Activated T-helper 17 cell treated with anti-CD3 and anti-CD28 coated beads, Interleukin-2, amount 50 U/mL, for 72 hours (primary cell): ENCODE measurements around the gene VCP. TPM values are rescaled to one million over a fixed set of nuclear protein-coding genes. Genes with fewer than 3 reads are reported as not detected.

ENCODE experiments used
- ATAC-seq: fragments of 150-1000 bp; cut with Tn5 transposase; replicated peaks from 2 replicates; pipeline ENCODE4 v1.10.0; 2021; ENCODE audit warnings: mild to moderate bottlenecking, moderate library complexity
- H3K27ac Mint-ChIP-seq: one replicate; pipeline ENCODE4 v1.8.0; 2022; ENCODE audit warnings: mixed read lengths
- H3K27me3 Mint-ChIP-seq: one replicate; pipeline ENCODE4 v1.8.0; 2022; ENCODE audit warnings: mixed read lengths
- H3K36me3 Mint-ChIP-seq: one replicate; pipeline ENCODE4 v1.8.0; 2022; ENCODE audit warnings: low read depth, mild to moderate bottlenecking, mixed read lengths
- H3K4me1 Mint-ChIP-seq: one replicate; pipeline ENCODE4 v1.8.0; 2022; ENCODE audit warnings: mixed read lengths
- H3K4me3 Mint-ChIP-seq: one replicate; pipeline ENCODE4 v1.8.0; 2022; ENCODE audit warnings: mild to moderate bottlenecking, mixed read lengths
- H3K9me3 Mint-ChIP-seq: one replicate; pipeline ENCODE4 v1.8.0; 2022; ENCODE audit warnings: mixed read lengths
- total RNA-seq, 2 donors: library from RNA; stranded (reverse); gene quantifications; one replicate each; pipeline ENCODE4 v1.2.3, GENCODE V29; 2022

Gene VCP
- total RNA-seq = 100 to 1,000 TPM; 235 to 322 TPM

GRCh38 chr9:35072461-35073278, at the start of gene VCP:
VCP (minus strand) TSS chr9:35072625; CDS start chr9:35072353, 272 bp downstream.
- peak within 1 kb of the TSS; percentile 97 for H3K27ac Mint-ChIP-seq
- peak within 1 kb of the TSS; percentile 89 for H3K4me3 Mint-ChIP-seq
- H3K36me3 Mint-ChIP-seq = peaks cover 96% of the 10 kb centered on the region
- no peaks in the 10 kb centered on the region for H3K9me3 Mint-ChIP-seq
- ATAC-seq = peak; percentile 89
- peaks cover 51% of the 10 kb centered on the region for H3K4me1 Mint-ChIP-seq
- no peaks in the 10 kb centered on the region for H3K27me3 Mint-ChIP-seq

- H3K27me3 Mint-ChIP-seq = no peaks in the 10 kb centered on the region
- H3K36me3 Mint-ChIP-seq = no peaks in the 10 kb centered on the region
- H3K27ac Mint-ChIP-seq = peak overlapping the region; percentile 83
- peak; percentile 70 for ATAC-seq
- H3K4me3 Mint-ChIP-seq = peak overlapping the region; percentile 80
- H3K4me1 Mint-ChIP-seq = peaks cover 23% of the 10 kb centered on the region
- no peaks in the 10 kb centered on the region for H3K9me3 Mint-ChIP-seq
Observed at GRCh38 chr9:35116898-35117551, 44.6 kb upstream of the VCP start.

GRCh38 chr9:35116539-35116897, 44.1 kb upstream of the VCP start:
- no peak for ATAC-seq

GRCh38 chr9:35115680-35116538, 43.5 kb upstream of the VCP start, which contains the start of gene ATOSB:
ATOSB (minus strand) TSS chr9:35115862; CDS start chr9:35108274, 7,588 bp downstream.
- Mint-ChIP-seq H3K4me3 (peak within 1 kb of the TSS; percentile 80), H3K36me3 (no peaks in the 10 kb centered on the region), H3K27me3 (no peaks in the 10 kb centered on the region), H3K9me3 (no peaks in the 10 kb centered on the region), H3K27ac (peak within 1 kb of the TSS; percentile 83), H3K4me1 (peaks cover 27% of the 10 kb centered on the region)
- peak; percentile 69 for ATAC-seq

More at GRCh38 chr9:35116539-35116897, 44.1 kb upstream of the VCP start:
- Mint-ChIP-seq H3K4me3 (peak overlapping the region; percentile 80), H3K27ac (peak overlapping the region; percentile 83), H3K36me3 (no peaks in the 10 kb centered on the region), H3K9me3 (no peaks in the 10 kb centered on the region), H3K4me1 (peaks cover 27% of the 10 kb centered on the region), H3K27me3 (no peaks in the 10 kb centered on the region)

GRCh38 chr9:35114840-35115628, 42.6 kb upstream of the VCP start:
- Mint-ChIP-seq H3K27ac (peak overlapping the region; percentile 83), H3K27me3 (no peaks in the 10 kb centered on the region), H3K9me3 (no peaks in the 10 kb centered on the region), H3K36me3 (no peaks in the 10 kb centered on the region), H3K4me1 (peaks cover 27% of the 10 kb centered on the region), H3K4me3 (peak overlapping the region; percentile 80)
- ATAC-seq = no peak

- ATAC-seq = peak; percentile 23
- peak overlapping the region; percentile 83 for H3K27ac Mint-ChIP-seq
- H3K27me3 Mint-ChIP-seq = no peaks in the 10 kb centered on the region
- no peaks in the 10 kb centered on the region for H3K9me3 Mint-ChIP-seq
- H3K36me3 Mint-ChIP-seq = no peaks in the 10 kb centered on the region
- peak overlapping the region; percentile 80 for H3K4me3 Mint-ChIP-seq
- H3K4me1 Mint-ChIP-seq = peaks cover 27% of the 10 kb centered on the region
Observed at GRCh38 chr9:35114113-35114839, 41.9 kb upstream of the VCP start.

- ATAC-seq = no peak
- peaks cover 27% of the 10 kb centered on the region for H3K4me1 Mint-ChIP-seq
- peak overlapping the region; percentile 79 for H3K27ac Mint-ChIP-seq
- peak overlapping the region; percentile 79 for H3K4me3 Mint-ChIP-seq
- peaks cover 9% of the 10 kb centered on the region for H3K36me3 Mint-ChIP-seq
- H3K27me3 Mint-ChIP-seq = no peaks in the 10 kb centered on the region
- no peaks in the 10 kb centered on the region for H3K9me3 Mint-ChIP-seq
Observed at GRCh38 chr9:35112257-35113020, 40.0 kb upstream of the VCP start.

GRCh38 chr9:35111001-35111933, 38.8 kb upstream of the VCP start:
- H3K4me3 Mint-ChIP-seq = peak overlapping the region; percentile 79
- H3K27me3 Mint-ChIP-seq = no peaks in the 10 kb centered on the region
- peak; percentile 85 for ATAC-seq
- H3K36me3 Mint-ChIP-seq = peaks cover 18% of the 10 kb centered on the region
- H3K9me3 Mint-ChIP-seq = no peaks in the 10 kb centered on the region
- peak overlapping the region; percentile 79 for H3K27ac Mint-ChIP-seq
- H3K4me1 Mint-ChIP-seq = peaks cover 21% of the 10 kb centered on the region

GRCh38 chr9:35110327-35110761, 37.9 kb upstream of the VCP start:
- Mint-ChIP-seq H3K27ac (peak overlapping the region; percentile 79), H3K4me1 (peaks cover 21% of the 10 kb centered on the region), H3K27me3 (no peaks in the 10 kb centered on the region), H3K9me3 (no peaks in the 10 kb centered on the region), H3K4me3 (peak overlapping the region; percentile 79), H3K36me3 (peaks cover 27% of the 10 kb centered on the region)
- ATAC-seq = no peak

- ATAC-seq = no peak
- no peak overlapping the region for H3K27ac Mint-ChIP-seq
Observed at GRCh38 chr9:35108946-35109575, 36.6 kb upstream of the VCP start.

GRCh38 chr9:35108461-35108860, 36.0 kb upstream of the VCP start:
- H3K4me3 Mint-ChIP-seq = no peak overlapping the region
- no peaks in the 10 kb centered on the region for H3K27me3 Mint-ChIP-seq
- peaks cover 13% of the 10 kb centered on the region for H3K4me1 Mint-ChIP-seq
- H3K27ac Mint-ChIP-seq = no peak overlapping the region
- H3K36me3 Mint-ChIP-seq = peaks cover 37% of the 10 kb centered on the region
- no peaks in the 10 kb centered on the region for H3K9me3 Mint-ChIP-seq
- ATAC-seq = no peak

More at GRCh38 chr9:35108946-35109575, 36.6 kb upstream of the VCP start:
- Mint-ChIP-seq H3K9me3 (no peaks in the 10 kb centered on the region), H3K4me3 (no peak overlapping the region), H3K36me3 (peaks cover 34% of the 10 kb centered on the region), H3K4me1 (peaks cover 15% of the 10 kb centered on the region), H3K27me3 (no peaks in the 10 kb centered on the region)
